Neural crest cell (in vitro differentiated cells): ENCODE data around the gene DNAJC1. TPM values are rescaled to one million over a fixed set of nuclear protein-coding genes. Genes with fewer than 3 reads are reported as not detected.

Source experiments
- DNase-seq: peaks from one replicate; pipeline ENCODE4 v3.0.0; 2021; ENCODE audit warnings: low read depth, mixed read lengths, low spot score
- H3K27ac Mint-ChIP-seq: one replicate; pipeline ENCODE4 v1.8.0; 2021; ENCODE audit warnings: mild to moderate bottlenecking, mixed read lengths; ENCODE audit not compliant: unreplicated experiment
- H3K27me3 Mint-ChIP-seq: 2 replicates; pipeline ENCODE4 v1.8.0; 2021; ENCODE audit warnings: low read depth, mild to moderate bottlenecking, mixed read lengths
- H3K36me3 Mint-ChIP-seq: 2 replicates; pipeline ENCODE4 v1.8.0; 2021; ENCODE audit warnings: low read depth, mild to moderate bottlenecking, mixed read lengths
- H3K4me1 Mint-ChIP-seq: 2 replicates; pipeline ENCODE4 v1.8.0; 2021; ENCODE audit warnings: mixed read lengths
- H3K4me3 Mint-ChIP-seq: one replicate; pipeline ENCODE4 v1.8.0; 2021; ENCODE audit warnings: mild to moderate bottlenecking, mixed read lengths
- H3K9me3 Mint-ChIP-seq: 2 replicates; pipeline ENCODE4 v1.8.0; 2021; ENCODE audit warnings: mixed read lengths
- CTCF ChIP-seq: fragments of 200-600 bp; sonication (generic); conservative IDR thresholded peaks from 2 replicates; pipeline ENCODE4 v1.5.0; 2021; ENCODE audit warnings: antibody characterized with exemption, mild to moderate bottlenecking
- total RNA-seq: library from RNA; stranded (reverse); gene quantifications from 2 replicates; pipeline ENCODE4 v1.2.1, GENCODE V29; 2021

Gene DNAJC1
- total RNA-seq, 1 donor from 2014 or later: 34.3 TPM

- peaks cover 49% of the 10 kb centered on the region for H3K4me1 Mint-ChIP-seq
- H3K9me3 Mint-ChIP-seq: peaks cover 3% of the 10 kb centered on the region
- H3K27ac Mint-ChIP-seq: peak overlapping the region; percentile 2
- H3K27me3 Mint-ChIP-seq: no peaks in the 10 kb centered on the region
- DNase-seq: no peak
- peak overlapping the region; percentile 78 for H3K4me3 Mint-ChIP-seq
- peaks cover 3% of the 10 kb centered on the region for H3K36me3 Mint-ChIP-seq
- TF ChIP-seq CTCF: no peak
Measured at GRCh38 chr10:21927631-21928353, 75.7 kb downstream of the DNAJC1 start.

DNA sequence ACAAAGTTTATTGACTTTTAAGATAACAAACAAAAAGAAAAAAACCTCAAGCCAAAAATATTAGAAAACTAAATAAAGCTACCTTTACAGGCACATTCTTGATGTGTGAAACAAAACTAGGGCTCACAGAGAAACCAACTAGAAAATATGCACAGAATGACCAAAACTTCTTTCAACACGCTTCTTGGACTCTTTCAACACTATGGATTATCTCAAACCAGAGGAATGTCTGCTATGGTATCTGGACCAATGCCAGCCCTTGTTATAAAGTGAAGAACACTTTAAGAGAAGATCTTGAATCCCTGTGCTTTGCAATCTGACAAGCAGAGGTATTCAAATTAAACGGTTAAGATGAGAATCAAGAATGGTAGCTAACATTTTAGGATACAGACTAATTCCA, 76.6 kb downstream of the DNAJC1 start:
- no peak overlapping the region for H3K27ac Mint-ChIP-seq
- DNase-seq: no peak
- TF ChIP-seq CTCF: no peak
- H3K36me3 Mint-ChIP-seq: peaks cover 3% of the 10 kb centered on the region
- peaks cover 50% of the 10 kb centered on the region for H3K4me1 Mint-ChIP-seq
- peaks cover 3% of the 10 kb centered on the region for H3K9me3 Mint-ChIP-seq
- H3K27me3 Mint-ChIP-seq: no peaks in the 10 kb centered on the region
- peak overlapping the region; percentile 76 for H3K4me3 Mint-ChIP-seq

DNA sequence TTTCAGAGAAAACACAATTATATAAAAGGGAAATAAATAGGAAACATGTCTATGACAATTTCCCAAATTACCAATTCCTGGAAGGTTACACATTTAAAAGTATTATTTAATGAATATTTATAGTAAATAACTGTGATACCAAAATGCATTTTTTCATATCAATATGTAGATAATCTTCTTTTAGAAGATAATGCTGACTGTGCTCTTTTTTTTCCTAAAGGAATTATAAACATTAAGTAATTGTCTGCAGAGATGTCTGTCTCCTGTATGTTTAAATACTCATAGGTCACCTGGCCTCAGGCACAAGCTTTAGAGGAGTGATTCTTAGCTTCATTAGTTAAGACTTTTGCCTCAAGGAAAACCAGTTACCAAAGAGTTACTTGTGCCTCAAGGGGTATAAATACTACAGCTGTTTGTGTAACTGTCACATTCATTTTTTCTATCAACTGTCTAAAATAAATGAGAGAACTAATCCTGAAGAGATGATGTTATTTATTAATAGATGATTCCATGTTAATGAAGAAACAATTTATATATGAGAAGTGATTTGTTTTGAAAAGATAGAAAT, 77.1 kb downstream of the DNAJC1 start:
- no peak for TF ChIP-seq CTCF

GRCh38 chr10:21925851-21926250, 77.7 kb downstream of the DNAJC1 start:
- no peak overlapping the region for H3K4me3 Mint-ChIP-seq
- H3K27ac Mint-ChIP-seq: no peak overlapping the region
- H3K9me3 Mint-ChIP-seq: peaks cover 3% of the 10 kb centered on the region
- no peak for DNase-seq
- H3K36me3 Mint-ChIP-seq: peaks cover 3% of the 10 kb centered on the region
- H3K27me3 Mint-ChIP-seq: no peaks in the 10 kb centered on the region
- no peak for TF ChIP-seq CTCF
- H3K4me1 Mint-ChIP-seq: peaks cover 50% of the 10 kb centered on the region

More for the DNA sequence above, 77.1 kb downstream of the DNAJC1 start:
- Mint-ChIP-seq H3K27ac (no peak overlapping the region), H3K36me3 (peaks cover 3% of the 10 kb centered on the region), H3K4me1 (peaks cover 50% of the 10 kb centered on the region), H3K9me3 (peaks cover 3% of the 10 kb centered on the region), H3K27me3 (no peaks in the 10 kb centered on the region), H3K4me3 (peak overlapping the region; percentile 76)
- DNase-seq: no peak

DNA sequence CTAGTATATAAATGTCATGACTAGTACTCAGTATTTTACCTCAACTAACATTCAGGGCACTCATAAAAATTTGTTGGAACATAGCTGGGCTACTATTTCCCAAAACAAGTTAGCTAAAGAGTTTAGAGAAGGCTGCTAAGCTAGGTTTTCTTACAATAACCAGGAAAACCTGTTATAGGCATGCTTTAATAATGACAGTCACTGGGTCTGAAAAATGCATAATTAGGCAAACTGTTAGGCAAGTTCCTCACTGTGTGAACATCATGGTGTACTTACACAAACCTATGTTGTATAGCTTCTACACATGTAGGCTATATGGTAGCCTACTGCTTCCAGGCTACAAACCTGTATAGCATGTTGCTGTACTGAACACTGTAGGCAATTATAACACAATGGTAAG, 79.0 kb downstream of the DNAJC1 start:
- Mint-ChIP-seq H3K27me3 (no peaks in the 10 kb centered on the region), H3K9me3 (peaks cover 3% of the 10 kb centered on the region), H3K4me1 (peaks cover 58% of the 10 kb centered on the region), H3K36me3 (peaks cover 3% of the 10 kb centered on the region), H3K27ac (no peak overlapping the region), H3K4me3 (no peak overlapping the region)
- no peak for TF ChIP-seq CTCF
- DNase-seq: no peak
